ENCODE results near the gene DENND4C.

- TF ChIP-seq, protein P1, sequence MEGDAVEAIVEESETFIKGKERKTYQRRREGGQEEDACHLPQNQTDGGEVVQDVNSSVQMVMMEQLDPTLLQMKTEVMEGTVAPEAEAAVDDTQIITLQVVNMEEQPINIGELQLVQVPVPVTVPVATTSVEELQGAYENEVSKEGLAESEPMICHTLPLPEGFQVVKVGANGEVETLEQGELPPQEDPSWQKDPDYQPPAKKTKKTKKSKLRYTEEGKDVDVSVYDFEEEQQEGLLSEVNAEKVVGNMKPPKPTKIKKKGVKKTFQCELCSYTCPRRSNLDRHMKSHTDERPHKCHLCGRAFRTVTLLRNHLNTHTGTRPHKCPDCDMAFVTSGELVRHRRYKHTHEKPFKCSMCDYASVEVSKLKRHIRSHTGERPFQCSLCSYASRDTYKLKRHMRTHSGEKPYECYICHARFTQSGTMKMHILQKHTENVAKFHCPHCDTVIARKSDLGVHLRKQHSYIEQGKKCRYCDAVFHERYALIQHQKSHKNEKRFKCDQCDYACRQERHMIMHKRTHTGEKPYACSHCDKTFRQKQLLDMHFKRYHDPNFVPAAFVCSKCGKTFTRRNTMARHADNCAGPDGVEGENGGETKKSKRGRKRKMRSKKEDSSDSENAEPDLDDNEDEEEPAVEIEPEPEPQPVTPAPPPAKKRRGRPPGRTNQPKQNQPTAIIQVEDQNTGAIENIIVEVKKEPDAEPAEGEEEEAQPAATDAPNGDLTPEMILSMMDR (IDR thresholded peaks at IDR 0.05; ENCODE audit: low read length) = no peak
- TF ChIP-seq EZH2 (optimal IDR thresholded peaks at IDR 0.05; ENCODE audit: low read depth, low read length) = no peak
- TF ChIP-seq EZH2phosphoT487 (IDR thresholded peaks at IDR 0.05; ENCODE audit: low read length) = no peak
Observed at GRCh38 chr9:19378164-19378563, 147.7 kb downstream of the DENND4C start.
